Mesothelial cell of epicardium (in vitro differentiated cells): Measurements from ENCODE around the gene KREMEN2. TPM values are rescaled to one million over a fixed set of nuclear protein-coding genes. Genes with fewer than 3 reads are reported as not detected.

Experiments
- DNase-seq, 2 experiments: peaks; one replicate each; pipeline ENCODE4 v3.0.0; 2021; ENCODE audit warnings: low spot score in 2 of 2; ENCODE audit not compliant: unreplicated experiment in 2 of 2
- H3K27ac Mint-ChIP-seq: 2 replicates; pipeline ENCODE4 v1.8.0; 2021; ENCODE audit warnings: mixed read lengths
- H3K27me3 Mint-ChIP-seq: 2 replicates; pipeline ENCODE4 v1.8.0; 2021; ENCODE audit warnings: low read depth, mixed read lengths
- H3K36me3 Mint-ChIP-seq: 2 replicates; pipeline ENCODE4 v1.8.0; 2021; ENCODE audit warnings: mixed read lengths
- H3K4me1 Mint-ChIP-seq: 2 replicates; pipeline ENCODE4 v1.8.0; 2021; ENCODE audit warnings: mixed read lengths
- H3K4me3 Mint-ChIP-seq: 2 replicates; pipeline ENCODE4 v1.8.0; 2021; ENCODE audit warnings: mild to moderate bottlenecking, moderate library complexity, mixed read lengths
- H3K9me3 Mint-ChIP-seq: 2 replicates; pipeline ENCODE4 v1.8.0; 2021; ENCODE audit warnings: mixed read lengths
- CTCF ChIP-seq: fragments of 200-600 bp; sonication (generic); IDR thresholded peaks from one replicate; pipeline ENCODE4 v1.5.0; 2021; ENCODE audit warnings: antibody characterized with exemption; ENCODE audit not compliant: unreplicated experiment
- total RNA-seq: library from RNA; stranded (reverse); gene quantifications from 3 replicates; pipeline ENCODE4 v1.2.1, GENCODE V29; 2021

KREMEN2 gene
- total RNA-seq, 1 donor from 2014 or later, result 29.1 TPM

DNA sequence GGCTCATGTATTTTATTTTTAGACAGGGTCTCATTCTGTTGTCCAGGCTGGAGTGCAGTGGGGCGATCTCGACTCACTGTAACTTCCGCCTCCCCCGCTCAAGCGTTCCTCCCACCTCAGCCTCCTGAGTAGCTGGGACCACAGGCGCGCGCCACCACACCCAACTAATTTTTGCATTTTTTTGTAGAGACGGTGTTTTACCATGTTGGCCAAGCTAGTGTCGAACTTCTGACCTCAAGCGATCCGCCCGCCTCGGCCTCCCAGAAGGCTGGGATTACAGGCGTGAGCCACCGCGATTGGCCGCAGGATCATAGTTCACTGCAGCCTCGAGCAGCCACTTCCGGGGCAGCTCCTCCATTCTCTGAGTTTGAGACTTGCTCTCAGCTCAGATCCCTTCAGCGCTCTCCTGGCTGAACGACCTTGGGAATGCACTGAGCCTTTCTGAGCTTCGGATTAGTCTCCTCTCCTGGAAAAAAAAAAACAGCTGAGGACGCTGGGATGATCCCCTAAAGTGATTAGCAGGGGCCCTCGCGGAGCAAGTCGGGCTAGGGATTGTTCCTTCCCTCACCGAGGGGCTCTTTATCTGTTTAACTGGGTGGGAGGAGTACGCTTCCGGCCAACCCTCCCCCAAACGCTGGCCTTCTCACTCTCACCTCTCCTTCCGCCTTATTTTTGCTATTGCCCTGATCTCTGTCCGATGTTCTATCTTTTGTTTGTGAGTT, 17.3 kb downstream of the KREMEN2 start:
- H3K4me3 Mint-ChIP-seq, result peak overlapping the region; percentile 75
- no peaks in the 10 kb centered on the region for H3K36me3 Mint-ChIP-seq
- peaks cover 2% of the 10 kb centered on the region for H3K27me3 Mint-ChIP-seq
- DNase-seq, result no peak
- H3K4me1 Mint-ChIP-seq, result peaks cover 20% of the 10 kb centered on the region
- TF ChIP-seq CTCF, result no peak
- no peaks in the 10 kb centered on the region for H3K9me3 Mint-ChIP-seq
- peak overlapping the region; percentile 87 for H3K27ac Mint-ChIP-seq

GRCh38 chr16:2981899-2982250, 17.8 kb downstream of the KREMEN2 start:
- peaks cover 2% of the 10 kb centered on the region for H3K27me3 Mint-ChIP-seq
- peaks cover 23% of the 10 kb centered on the region for H3K4me1 Mint-ChIP-seq
- peak overlapping the region; percentile 75 for H3K4me3 Mint-ChIP-seq
- H3K27ac Mint-ChIP-seq, result peak overlapping the region; percentile 87
- no peaks in the 10 kb centered on the region for H3K9me3 Mint-ChIP-seq
- no peak for TF ChIP-seq CTCF
- H3K36me3 Mint-ChIP-seq, result no peaks in the 10 kb centered on the region
- no peak for DNase-seq

GRCh38 chr16:2982402-2982801, 18.3 kb downstream of the KREMEN2 start:
- Mint-ChIP-seq H3K9me3 (no peaks in the 10 kb centered on the region), H3K27ac (peak overlapping the region; percentile 67), H3K36me3 (no peaks in the 10 kb centered on the region), H3K4me1 (peaks cover 23% of the 10 kb centered on the region), H3K4me3 (peak overlapping the region; percentile 75), H3K27me3 (peaks cover 2% of the 10 kb centered on the region)
- no peak for DNase-seq
- TF ChIP-seq CTCF, result no peak

DNA sequence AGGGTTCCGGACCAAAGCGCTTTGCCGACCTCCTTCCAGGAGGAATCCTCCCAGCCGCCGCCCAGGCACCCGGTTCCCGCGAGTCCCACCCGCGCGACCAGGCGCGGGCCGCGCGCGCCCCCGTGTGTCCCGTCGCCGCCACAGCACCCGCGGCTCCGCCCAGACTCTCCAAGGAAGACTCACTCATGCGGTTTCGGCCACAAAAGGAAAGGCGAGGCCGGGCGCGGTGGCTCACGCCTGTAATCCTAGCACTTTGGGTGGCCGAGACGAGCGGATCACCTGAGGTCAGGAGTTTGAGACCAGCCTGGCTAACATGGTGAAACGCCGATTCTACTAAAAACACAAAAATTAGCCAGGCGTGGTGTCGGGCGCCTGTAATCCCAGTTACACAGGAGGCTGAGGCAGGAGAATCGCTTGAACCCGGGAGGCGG, 19.6 kb downstream of the KREMEN2 start:
- peak; percentile 74 to 84 for DNase-seq
- Mint-ChIP-seq H3K4me1 (peaks cover 32% of the 10 kb centered on the region), H3K4me3 (peak overlapping the region; percentile 38), H3K36me3 (no peaks in the 10 kb centered on the region), H3K27me3 (peaks cover 2% of the 10 kb centered on the region), H3K27ac (no peak overlapping the region), H3K9me3 (no peaks in the 10 kb centered on the region)
- TF ChIP-seq CTCF, result peak; percentile 93

GRCh38 chr16:2985462-2985861, 21.4 kb downstream of the KREMEN2 start:
- H3K27ac Mint-ChIP-seq, result no peak overlapping the region
- H3K9me3 Mint-ChIP-seq, result no peaks in the 10 kb centered on the region

More at GRCh38 chr16:2985462-2985861, 21.4 kb downstream of the KREMEN2 start:
- TF ChIP-seq CTCF, result no peak
- Mint-ChIP-seq H3K27me3 (peaks cover 2% of the 10 kb centered on the region), H3K4me1 (peaks cover 46% of the 10 kb centered on the region), H3K4me3 (no peak overlapping the region), H3K36me3 (no peaks in the 10 kb centered on the region)
- DNase-seq, result no peak
